GM12878 (cell line): ENCODE measurements around the gene AKR1B1. TPM values are rescaled to one million over a fixed set of nuclear protein-coding genes. Genes with fewer than 3 reads are reported as not detected.

Source experiments
- CREB1 ChIP-seq: IDR thresholded peaks from 2 replicates; pipeline ENCODE4 v1.6.1; 2012; ENCODE audit warnings: low read depth, mild to moderate bottlenecking, inconsistent platforms
- EGR1 ChIP-seq, 2 experiments: IDR thresholded peaks; 1 replicate in 1 of 2; 2 replicates in 1 of 2; pipeline ENCODE4 v1.6.1; 2011 to 2012; ENCODE audit warnings: low read depth in 2 of 2, low read length in 2 of 2, borderline replicate concordance in 1 of 2, mild to moderate bottlenecking in 1 of 2, moderate library complexity in 1 of 2
- FOXK2 ChIP-seq: fragments of 450-650 bp; IDR thresholded peaks from 2 replicates; pipeline ENCODE4 v1.6.1; 2017; ENCODE audit warnings: mild to moderate bottlenecking, moderate library complexity
- FOXM1 ChIP-seq: IDR thresholded peaks from 2 replicates; pipeline ENCODE4 v1.6.1; 2012; ENCODE audit warnings: low read depth, mild to moderate bottlenecking, inconsistent platforms, low read length, moderate library complexity
- NR2C2 ChIP-seq: IDR thresholded peaks from 2 replicates; pipeline ENCODE4 v1.6.1; 2011; ENCODE audit warnings: borderline replicate concordance, low read depth; ENCODE audit not compliant: control insufficient read depth, insufficient read length
- PML ChIP-seq: IDR thresholded peaks from 2 replicates; pipeline ENCODE4 v1.6.1; 2012; ENCODE audit warnings: low read length, inconsistent platforms
- SMC3 ChIP-seq: IDR thresholded peaks from 2 replicates; pipeline ENCODE4 v1.6.1; 2011; ENCODE audit warnings: low read length, improper control_type of control experiment, borderline replicate concordance
- polyA plus RNA-seq, 11 experiments: library from polyadenylated mRNA; depleted of rRNA in 4 of 11; unstranded in 6 of 11; stranded (reverse) in 5 of 11; fragments of >200 nt; fragmentation: Nextera tagmentation in 4 of 11; fragmentation: Illumina TruSeq in 1 of 11; extraction: Ambion mirVana in 4 of 11; extraction: Trizol in 1 of 11; gene quantifications; 1 replicate in 1 of 11; 2 replicates in 10 of 11; pipeline versions ENCODE4 v1.2.1 to v1.2.3, GENCODE V29; 2011 to 2016; ENCODE audit warnings: inconsistent platforms in 2 of 11, missing spikeins in 2 of 11, low read depth in 1 of 11
- total RNA-seq, 4 experiments: library from RNA; depleted of rRNA in 3 of 4; stranded (reverse); fragments of >200 nt in 3 of 4; fragmentation: Illumina TruSeq in 1 of 4; extraction: Trizol in 1 of 4; gene quantifications; 2 replicates each; pipeline versions ENCODE4 v1.2.1 to v1.2.3, GENCODE V29; 2013 to 2021
- TF ChIP-seq, protein P1 (sequence below): fragments of 450-650 bp; IDR thresholded peaks from 2 replicates; pipeline ENCODE4 v1.6.1; 2017; ENCODE audit warnings: mild to moderate bottlenecking, moderate library complexity
- TF ChIP-seq, protein P2 (sequence below): fragments of 450-650 bp; IDR thresholded peaks from 2 replicates; pipeline ENCODE4 v1.6.1; 2017; ENCODE audit warnings: antibody characterized with exemption, mild to moderate bottlenecking, moderate library complexity
- TF ChIP-seq, protein P3 (sequence below): fragments of 450-650 bp; IDR thresholded peaks from 2 replicates; pipeline ENCODE4 v1.6.1; 2017; ENCODE audit warnings: mild to moderate bottlenecking, moderate library complexity

AKR1B1 gene
- total and polyA plus RNA-seq, 10 of the 15 experiments (the other 5 are each of a cell fraction or from before 2014, with no cell fraction given) = 40.4 to 252 (median 156) TPM

DNA sequence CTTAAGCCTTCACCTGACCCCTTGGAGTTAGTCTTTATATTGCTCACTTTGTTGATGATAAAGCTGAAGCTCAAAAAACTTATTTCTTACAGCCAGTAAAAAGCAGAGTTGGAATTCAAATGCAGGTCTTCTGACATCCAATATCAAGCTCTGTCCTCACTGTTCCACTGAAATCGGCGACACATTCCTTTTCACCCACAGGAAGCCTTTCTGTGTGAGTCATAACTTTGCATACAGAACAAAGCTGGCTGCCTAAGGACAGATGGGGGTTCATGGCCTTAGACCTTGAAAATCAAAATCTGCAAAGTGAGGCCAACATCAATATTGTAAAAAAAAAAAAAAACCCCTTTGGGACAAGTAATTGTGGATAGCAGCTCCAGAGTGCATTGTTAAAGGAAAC lies 21.8 kb upstream of the AKR1B1 start (continued):
- TF ChIP-seq, protein P1, sequence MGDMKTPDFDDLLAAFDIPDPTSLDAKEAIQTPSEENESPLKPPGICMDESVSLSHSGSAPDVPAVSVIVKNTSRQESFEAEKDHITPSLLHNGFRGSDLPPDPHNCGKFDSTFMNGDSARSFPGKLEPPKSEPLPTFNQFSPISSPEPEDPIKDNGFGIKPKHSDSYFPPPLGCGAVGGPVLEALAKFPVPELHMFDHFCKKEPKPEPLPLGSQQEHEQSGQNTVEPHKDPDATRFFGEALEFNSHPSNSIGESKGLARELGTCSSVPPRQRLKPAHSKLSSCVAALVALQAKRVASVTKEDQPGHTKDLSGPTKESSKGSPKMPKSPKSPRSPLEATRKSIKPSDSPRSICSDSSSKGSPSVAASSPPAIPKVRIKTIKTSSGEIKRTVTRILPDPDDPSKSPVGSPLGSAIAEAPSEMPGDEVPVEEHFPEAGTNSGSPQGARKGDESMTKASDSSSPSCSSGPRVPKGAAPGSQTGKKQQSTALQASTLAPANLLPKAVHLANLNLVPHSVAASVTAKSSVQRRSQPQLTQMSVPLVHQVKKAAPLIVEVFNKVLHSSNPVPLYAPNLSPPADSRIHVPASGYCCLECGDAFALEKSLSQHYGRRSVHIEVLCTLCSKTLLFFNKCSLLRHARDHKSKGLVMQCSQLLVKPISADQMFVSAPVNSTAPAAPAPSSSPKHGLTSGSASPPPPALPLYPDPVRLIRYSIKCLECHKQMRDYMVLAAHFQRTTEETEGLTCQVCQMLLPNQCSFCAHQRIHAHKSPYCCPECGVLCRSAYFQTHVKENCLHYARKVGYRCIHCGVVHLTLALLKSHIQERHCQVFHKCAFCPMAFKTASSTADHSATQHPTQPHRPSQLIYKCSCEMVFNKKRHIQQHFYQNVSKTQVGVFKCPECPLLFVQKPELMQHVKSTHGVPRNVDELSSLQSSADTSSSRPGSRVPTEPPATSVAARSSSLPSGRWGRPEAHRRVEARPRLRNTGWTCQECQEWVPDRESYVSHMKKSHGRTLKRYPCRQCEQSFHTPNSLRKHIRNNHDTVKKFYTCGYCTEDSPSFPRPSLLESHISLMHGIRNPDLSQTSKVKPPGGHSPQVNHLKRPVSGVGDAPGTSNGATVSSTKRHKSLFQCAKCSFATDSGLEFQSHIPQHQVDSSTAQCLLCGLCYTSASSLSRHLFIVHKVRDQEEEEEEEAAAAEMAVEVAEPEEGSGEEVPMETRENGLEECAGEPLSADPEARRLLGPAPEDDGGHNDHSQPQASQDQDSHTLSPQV = no peak
- TF ChIP-seq, protein P2, sequence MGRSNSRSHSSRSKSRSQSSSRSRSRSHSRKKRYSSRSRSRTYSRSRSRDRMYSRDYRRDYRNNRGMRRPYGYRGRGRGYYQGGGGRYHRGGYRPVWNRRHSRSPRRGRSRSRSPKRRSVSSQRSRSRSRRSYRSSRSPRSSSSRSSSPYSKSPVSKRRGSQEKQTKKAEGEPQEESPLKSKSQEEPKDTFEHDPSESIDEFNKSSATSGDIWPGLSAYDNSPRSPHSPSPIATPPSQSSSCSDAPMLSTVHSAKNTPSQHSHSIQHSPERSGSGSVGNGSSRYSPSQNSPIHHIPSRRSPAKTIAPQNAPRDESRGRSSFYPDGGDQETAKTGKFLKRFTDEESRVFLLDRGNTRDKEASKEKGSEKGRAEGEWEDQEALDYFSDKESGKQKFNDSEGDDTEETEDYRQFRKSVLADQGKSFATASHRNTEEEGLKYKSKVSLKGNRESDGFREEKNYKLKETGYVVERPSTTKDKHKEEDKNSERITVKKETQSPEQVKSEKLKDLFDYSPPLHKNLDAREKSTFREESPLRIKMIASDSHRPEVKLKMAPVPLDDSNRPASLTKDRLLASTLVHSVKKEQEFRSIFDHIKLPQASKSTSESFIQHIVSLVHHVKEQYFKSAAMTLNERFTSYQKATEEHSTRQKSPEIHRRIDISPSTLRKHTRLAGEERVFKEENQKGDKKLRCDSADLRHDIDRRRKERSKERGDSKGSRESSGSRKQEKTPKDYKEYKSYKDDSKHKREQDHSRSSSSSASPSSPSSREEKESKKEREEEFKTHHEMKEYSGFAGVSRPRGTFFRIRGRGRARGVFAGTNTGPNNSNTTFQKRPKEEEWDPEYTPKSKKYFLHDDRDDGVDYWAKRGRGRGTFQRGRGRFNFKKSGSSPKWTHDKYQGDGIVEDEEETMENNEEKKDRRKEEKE = no peak
- TF ChIP-seq PML = no peak
- TF ChIP-seq, protein P3, sequence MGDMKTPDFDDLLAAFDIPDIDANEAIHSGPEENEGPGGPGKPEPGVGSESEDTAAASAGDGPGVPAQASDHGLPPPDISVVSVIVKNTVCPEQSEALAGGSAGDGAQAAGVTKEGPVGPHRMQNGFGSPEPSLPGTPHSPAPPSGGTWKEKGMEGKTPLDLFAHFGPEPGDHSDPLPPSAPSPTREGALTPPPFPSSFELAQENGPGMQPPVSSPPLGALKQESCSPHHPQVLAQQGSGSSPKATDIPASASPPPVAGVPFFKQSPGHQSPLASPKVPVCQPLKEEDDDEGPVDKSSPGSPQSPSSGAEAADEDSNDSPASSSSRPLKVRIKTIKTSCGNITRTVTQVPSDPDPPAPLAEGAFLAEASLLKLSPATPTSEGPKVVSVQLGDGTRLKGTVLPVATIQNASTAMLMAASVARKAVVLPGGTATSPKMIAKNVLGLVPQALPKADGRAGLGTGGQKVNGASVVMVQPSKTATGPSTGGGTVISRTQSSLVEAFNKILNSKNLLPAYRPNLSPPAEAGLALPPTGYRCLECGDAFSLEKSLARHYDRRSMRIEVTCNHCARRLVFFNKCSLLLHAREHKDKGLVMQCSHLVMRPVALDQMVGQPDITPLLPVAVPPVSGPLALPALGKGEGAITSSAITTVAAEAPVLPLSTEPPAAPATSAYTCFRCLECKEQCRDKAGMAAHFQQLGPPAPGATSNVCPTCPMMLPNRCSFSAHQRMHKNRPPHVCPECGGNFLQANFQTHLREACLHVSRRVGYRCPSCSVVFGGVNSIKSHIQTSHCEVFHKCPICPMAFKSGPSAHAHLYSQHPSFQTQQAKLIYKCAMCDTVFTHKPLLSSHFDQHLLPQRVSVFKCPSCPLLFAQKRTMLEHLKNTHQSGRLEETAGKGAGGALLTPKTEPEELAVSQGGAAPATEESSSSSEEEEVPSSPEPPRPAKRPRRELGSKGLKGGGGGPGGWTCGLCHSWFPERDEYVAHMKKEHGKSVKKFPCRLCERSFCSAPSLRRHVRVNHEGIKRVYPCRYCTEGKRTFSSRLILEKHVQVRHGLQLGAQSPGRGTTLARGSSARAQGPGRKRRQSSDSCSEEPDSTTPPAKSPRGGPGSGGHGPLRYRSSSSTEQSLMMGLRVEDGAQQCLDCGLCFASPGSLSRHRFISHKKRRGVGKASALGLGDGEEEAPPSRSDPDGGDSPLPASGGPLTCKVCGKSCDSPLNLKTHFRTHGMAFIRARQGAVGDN = no peak
- no peak for TF ChIP-seq SMC3
- TF ChIP-seq FOXK2 = no peak
- no peak for TF ChIP-seq NR2C2
- no peak for TF ChIP-seq CREB1
- no peak for TF ChIP-seq EGR1 (IDR thresholded peaks at IDR 0.05; ENCODE audit: borderline replicate concordance in 1 of 2, low read depth in 2 of 2, low read length in 2 of 2)
- TF ChIP-seq FOXM1 = no peak
